ENCODE results near the gene SMIM5. TPM values are rescaled to one million over a fixed set of nuclear protein-coding genes. Genes with fewer than 3 reads are reported as not detected.

Gene SMIM5
- total RNA-seq, 2 experiments from 2014 or later = 0.06 TPM; not detected in 1

- Histone ChIP-seq H3K27ac (ENCODE audit: low read depth, low read length, poor library complexity, severe bottlenecking) (no peak overlapping the region), H4K20me1 (ENCODE audit: insufficient read depth, low read length) (no peaks in the 10 kb centered on the region), H3K4me3 (ENCODE audit: low read depth, low read length, poor library complexity, severe bottlenecking) (no peak overlapping the region), H3K79me2 (ENCODE audit: insufficient read depth, low read depth, low read length) (no peaks in the 10 kb centered on the region), H3K4me2 (ENCODE audit: low read length) (no peak overlapping the region), H2AFZ (ENCODE audit: low read length) (no peak overlapping the region), H3K36me3 (ENCODE audit: insufficient read depth, low read length) (peaks cover 34% of the 10 kb centered on the region), H3K9me3 (ENCODE audit: low read length) (no peaks in the 10 kb centered on the region), H3K9me2 (ENCODE audit: insufficient read depth, low read length) (no peaks in the 10 kb centered on the region), H3K4me1 (ENCODE audit: insufficient read depth, low read length, poor library complexity, severe bottlenecking) (no peaks in the 10 kb centered on the region)
- no peak for DNase-seq (ENCODE audit: low spot score)
- no TSS peak for BruUV-seq (replicated peaks)
- intact Hi-C loops (cut with micrococcal nuclease; ENCODE audit: unreplicated experiment) = no loop called here
- TF ChIP-seq CTCF (conservative IDR thresholded peaks at IDR 0.05; ENCODE audit: low read length) = no peak
- TF ChIP-seq EZH2phosphoT487 (IDR thresholded peaks at IDR 0.05; ENCODE audit: borderline replicate concordance, low read depth, low read length) = no peak
- ChIA-PET CTCF (ENCODE audit: unreplicated experiment) (interaction anchor here (0.8 kb wide), 1 partner anchor 13 kb away, joined by 3 read pairs; no protein-coding TSS in a partner anchor), POLR2A (interaction anchor here (1.0 kb wide), 1 partner anchor 111 kb away, joined by 3 read pairs; no protein-coding TSS in a partner anchor)
Measured at GRCh38 chr17:75640556-75641119, 7.4 kb downstream of the SMIM5 start.

- no peaks in the 10 kb centered on the region for H3K9me2 ChIP-seq (ENCODE audit: insufficient read depth, low read length)
- ChIA-PET POLR2A (interaction anchor here (0.6 to 1.6 kb wide), 3 partner anchors 97 to 582 kb away, joined by 3 to 5 read pairs (median 3); no protein-coding TSS in a partner anchor), CTCF (ENCODE audit: unreplicated experiment) (interaction anchor here (0.6 to 1.3 kb wide), 3 partner anchors 8 to 13 kb away, joined by 3 to 4 read pairs (median 3); no protein-coding TSS in a partner anchor)
- H2AFZ ChIP-seq (ENCODE audit: low read length) = no peak overlapping the region
- no peak overlapping the region for H3K4me3 ChIP-seq (ENCODE audit: low read depth, low read length, poor library complexity, severe bottlenecking)
- TF ChIP-seq CTCF (conservative IDR thresholded peaks at IDR 0.05; ENCODE audit: low read length) = no peak
- TF ChIP-seq EZH2phosphoT487 (IDR thresholded peaks at IDR 0.05; ENCODE audit: borderline replicate concordance, low read depth, low read length) = no peak
- peaks cover 35% of the 10 kb centered on the region for H3K36me3 ChIP-seq (ENCODE audit: insufficient read depth, low read length)
- BruUV-seq (replicated peaks) = no TSS peak
- no peaks in the 10 kb centered on the region for H3K79me2 ChIP-seq (ENCODE audit: insufficient read depth, low read depth, low read length)
- H3K9me3 ChIP-seq (ENCODE audit: low read length) = no peaks in the 10 kb centered on the region
- DNase-seq (ENCODE audit: low spot score) = no peak
- H4K20me1 ChIP-seq (ENCODE audit: insufficient read depth, low read length) = no peaks in the 10 kb centered on the region
- no peak overlapping the region for H3K4me2 ChIP-seq (ENCODE audit: low read length)
- no peaks in the 10 kb centered on the region for H3K4me1 ChIP-seq (ENCODE audit: insufficient read depth, low read length, poor library complexity, severe bottlenecking)
- no peak overlapping the region for H3K27ac ChIP-seq (ENCODE audit: low read depth, low read length, poor library complexity, severe bottlenecking)
- intact Hi-C loops (cut with micrococcal nuclease; ENCODE audit: unreplicated experiment) = no loop called here
Measured at GRCh38 chr17:75641343-75641742, 8.1 kb downstream of the SMIM5 start.

GRCh38 chr17:75642182-75642783 is 9.0 kb downstream of the SMIM5 start:
- CTCF ChIA-PET (ENCODE audit: unreplicated experiment) = interaction anchor here (1.3 kb wide), 1 partner anchor 8 kb away, joined by 3 read pairs; no protein-coding TSS in a partner anchor
- Histone ChIP-seq H3K79me2 (ENCODE audit: insufficient read depth, low read depth, low read length) (no peaks in the 10 kb centered on the region), H3K9me2 (ENCODE audit: insufficient read depth, low read length) (no peaks in the 10 kb centered on the region), H3K9me3 (ENCODE audit: low read length) (no peaks in the 10 kb centered on the region), H3K4me2 (ENCODE audit: low read length) (no peak overlapping the region), H3K4me1 (ENCODE audit: insufficient read depth, low read length, poor library complexity, severe bottlenecking) (no peaks in the 10 kb centered on the region), H4K20me1 (ENCODE audit: insufficient read depth, low read length) (no peaks in the 10 kb centered on the region), H3K4me3 (ENCODE audit: low read depth, low read length, poor library complexity, severe bottlenecking) (no peak overlapping the region), H3K27ac (ENCODE audit: low read depth, low read length, poor library complexity, severe bottlenecking) (no peak overlapping the region), H3K36me3 (ENCODE audit: insufficient read depth, low read length) (peaks cover 35% of the 10 kb centered on the region), H2AFZ (ENCODE audit: low read length) (no peak overlapping the region)
- POLR2A ChIA-PET = interaction anchor here (0.6 to 1.6 kb wide), 2 partner anchors 96 to 583 kb away, joined by 3 to 5 read pairs; no protein-coding TSS in a partner anchor
- no peak for DNase-seq (ENCODE audit: low spot score)
- no peak for TF ChIP-seq EZH2phosphoT487 (IDR thresholded peaks at IDR 0.05; ENCODE audit: borderline replicate concordance, low read depth, low read length)
- no peak for TF ChIP-seq CTCF (conservative IDR thresholded peaks at IDR 0.05; ENCODE audit: low read length)
- intact Hi-C loops (cut with micrococcal nuclease; ENCODE audit: unreplicated experiment) = no loop called here
- no TSS peak for BruUV-seq (replicated peaks)

Data from OCI-LY7 (cell line).